Lung (tissue), 12 donors: Measurements from ENCODE around the gene TIMP4. TPM values are rescaled to one million over a fixed set of nuclear protein-coding genes. Genes with fewer than 3 reads are reported as not detected.
A peak's percentile ranks its signal among the peaks of the same experiment; 100 is the strongest.

Experiments
- ATAC-seq: fragments of 200-7000 bp; cut with Tn5 transposase; one replicate; pipeline ENCODE4 v1.9.1; 2020; ENCODE audit warnings: moderate number of reproducible peaks; ENCODE audit not compliant: insufficient read depth, low FRiP score
- DNase-seq, 3 donors: peaks; one replicate each; pipeline ENCODE4 v3.0.0-alpha.2; 2013 to 2017
- H3K27ac ChIP-seq, 2 donors: one replicate each; pipeline ENCODE4 v1.5.1; 2013; ENCODE audit warnings: mild to moderate bottlenecking in 2 of 2, moderate library complexity in 2 of 2, control low read depth in 1 of 2, inconsistent platforms in 1 of 2, low read depth in 1 of 2, low read length in 1 of 2
- H3K27me3 ChIP-seq, 3 donors: one replicate each; pipeline ENCODE4 v1.5.1; 2013; ENCODE audit warnings: low read length in 2 of 3; ENCODE audit not compliant: control insufficient read depth in 3 of 3, insufficient read depth in 3 of 3
- H3K36me3 ChIP-seq, 4 donors: one replicate each; pipeline ENCODE4 v1.5.1; 2013; ENCODE audit warnings: low read length in 4 of 4, mild to moderate bottlenecking in 1 of 4, moderate library complexity in 1 of 4; ENCODE audit not compliant: control insufficient read depth in 4 of 4, insufficient read depth in 4 of 4
- H3K4me1 ChIP-seq, 5 donors: one replicate each; pipeline ENCODE4 v1.5.1; 2013; ENCODE audit warnings: low read length in 5 of 5, mild to moderate bottlenecking in 2 of 5, moderate library complexity in 1 of 5; ENCODE audit not compliant: control insufficient read depth in 5 of 5, insufficient read depth in 5 of 5
- H3K4me3 ChIP-seq: one replicate; pipeline ENCODE4 v1.5.1; 2013; ENCODE audit warnings: mild to moderate bottlenecking, control low read depth, moderate library complexity
- H3K9ac ChIP-seq, 2 donors: one replicate each; pipeline ENCODE4 v1.5.1; 2013; ENCODE audit warnings: low read length in 2 of 2, control low read depth in 1 of 2; ENCODE audit not compliant: insufficient read depth in 1 of 2
- H3K9me3 ChIP-seq, 4 donors: one replicate each; pipeline ENCODE4 v1.5.1; 2013; ENCODE audit warnings: low read length in 3 of 4, mild to moderate bottlenecking in 1 of 4, moderate library complexity in 1 of 4; ENCODE audit not compliant: control insufficient read depth in 4 of 4, insufficient read depth in 3 of 4
- CTCF ChIP-seq: IDR thresholded peaks from 2 replicates; pipeline ENCODE4 v1.5.1; 2012; ENCODE audit warnings: mild to moderate bottlenecking; ENCODE audit errors: control extremely low read depth, extremely low read depth
- WGBS, 2 donors: extraction: QIAGEN DNeasy Blood & Tissue Kit; methylation state at CpG; one replicate each; pipeline ENCODE4 v1.1.7; 2013; 5-methylcytosine and 5-hydroxymethylcytosine counted together
- polyA plus RNA-seq, 2 donors: library from polyadenylated mRNA; stranded (reverse); fragments of 200-250 nt; gene quantifications; one replicate each; pipeline ENCODE4 v1.2.1, GENCODE V29; 2013
- total RNA-seq, 2 donors: library from RNA; depleted of rRNA in 1 of 2; stranded (reverse); fragments of >200 nt in 1 of 2; gene quantifications; one replicate each; pipeline ENCODE4 v1.2.1, GENCODE V29; 2014 to 2021
- donor health status: control.
- donor health status: control.
- donor health status: Bipolar disorder and iron deficiency.
- donor health status: healthy.
- donor health status: DM: yes; HTN: yes; CAD: no.

The TIMP4 gene
- total and polyA plus RNA-seq, 4 donors: 0.48 to 22.2 (median 9.3) TPM

GRCh38 chr3:12181806-12182205 lies 23.1 kb upstream of the TIMP4 start:
- no peak for TF ChIP-seq CTCF
- Histone ChIP-seq H3K4me1 (peaks cover 3 to 29% (median 6%) of the 10 kb centered on the region in 5 donors), H3K9me3 (peaks cover 0 to 5% (median 0%) of the 10 kb centered on the region in 4 donors), H3K27me3 (no peaks in the 10 kb centered on the region), H3K36me3 (no peaks in the 10 kb centered on the region), H3K27ac (no peak overlapping the region), H3K4me3 (no peak overlapping the region), H3K9ac (no peak overlapping the region)
- 94 to 97% methylated on average over 2 of the region's 2 CpGs for WGBS, 2 donors
- ATAC-seq (no peak), DNase-seq (no peak)

- H3K9ac ChIP-seq: no peak overlapping the region
- no peaks in the 10 kb centered on the region for H3K27me3 ChIP-seq
- H3K4me1 ChIP-seq: peaks cover 3 to 29% (median 6%) of the 10 kb centered on the region in 5 donors
- peaks cover 0 to 5% (median 0%) of the 10 kb centered on the region in 4 donors for H3K9me3 ChIP-seq
- H3K27ac ChIP-seq: no peak overlapping the region
- 97 to 98% methylated on average over 4 of the region's 4 CpGs for WGBS, 2 donors
- H3K36me3 ChIP-seq: no peaks in the 10 kb centered on the region
- H3K4me3 ChIP-seq: no peak overlapping the region
- DNase-seq: no peak
- ATAC-seq: no peak
- no peak for TF ChIP-seq CTCF
Measured at GRCh38 chr3:12181301-12181700, 22.6 kb upstream of the TIMP4 start.

GRCh38 chr3:12180631-12181030 lies 21.9 kb upstream of the TIMP4 start:
- peaks cover 0 to 5% (median 0%) of the 10 kb centered on the region in 4 donors for H3K9me3 ChIP-seq
- H3K9ac ChIP-seq: peak overlapping the region in 1 of 2 donors; percentile 28
- no peak for ATAC-seq
- WGBS, 2 donors: 94 to 96% methylated on average over 5 of the region's 5 CpGs
- no peaks in the 10 kb centered on the region for H3K36me3 ChIP-seq
- H3K4me1 ChIP-seq: peaks cover 3 to 27% (median 6%) of the 10 kb centered on the region in 5 donors
- peak overlapping the region in 1 of 2 donors; percentile 21 for H3K27ac ChIP-seq
- no peak overlapping the region for H3K4me3 ChIP-seq
- no peaks in the 10 kb centered on the region for H3K27me3 ChIP-seq
- no peak for TF ChIP-seq CTCF
- no peak for DNase-seq

- WGBS, 2 donors: 43 to 57% methylated on average over 6 of the region's 6 CpGs
- DNase-seq (peak; percentile 71 to 89 (median 84)), ATAC-seq (peak; percentile 78)
- no peaks in the 10 kb centered on the region for H3K36me3 ChIP-seq
- H3K27ac ChIP-seq: peak overlapping the region in 1 of 2 donors; percentile 27
- no peaks in the 10 kb centered on the region for H3K27me3 ChIP-seq
- H3K4me1 ChIP-seq: peaks cover 2 to 23% (median 6%) of the 10 kb centered on the region in 5 donors
- no peak for TF ChIP-seq CTCF
- H3K9ac ChIP-seq: peak overlapping the region in 1 of 2 donors; percentile 28
- H3K9me3 ChIP-seq: peaks cover 0 to 5% (median 0%) of the 10 kb centered on the region in 4 donors
- no peak overlapping the region for H3K4me3 ChIP-seq
Measured at GRCh38 chr3:12180218-12180617, 21.5 kb upstream of the TIMP4 start.
